Pancreas (tissue), 10 donors: ENCODE data around the gene GRM5. TPM values are rescaled to one million over a fixed set of nuclear protein-coding genes. Genes with fewer than 3 reads are reported as not detected.
A peak's percentile ranks its signal among the peaks of the same experiment; 100 is the strongest.
"Not testable (repeated sequence)": the region's sequence is repeated elsewhere in the genome, so short reads cannot be mapped to it uniquely, and the experiment has no call there.

ENCODE experiments used
- ATAC-seq, 4 donors: fragments of 200-7000 bp; cut with Tn5 transposase; one replicate each; pipeline versions ENCODE4 v1.8.0 to v1.9.1; 2020; ENCODE audit warnings: mild to moderate bottlenecking in 4 of 4, moderate library complexity in 4 of 4
- DNase-seq, 6 donors: peaks; one replicate each; pipeline ENCODE4 v3.0.0-alpha.2; 2020
- FAIRE-seq: peaks from 2 replicates; lab custom pipeline; 2012; peaks lifted over from hg19 to GRCh38; lab: Jason Lieb, UNC
- H3K27ac ChIP-seq, 4 donors: fragments of 200-600 bp; sonication (generic); 1 replicate in 3 of 4; 2 replicates in 1 of 4; pipeline versions ENCODE4 v1.5.0 to v1.8.0; 2020
- H3K27me3 ChIP-seq, 4 donors: fragments of 200-600 bp; one replicate each; pipeline ENCODE4 v1.8.0; 2021
- H3K36me3 ChIP-seq, 3 donors: fragments of 200-600 bp; sonication (generic) in 1 of 3; one replicate each; pipeline versions ENCODE4 v1.5.0 to v1.8.0; 2020 to 2021
- H3K4me1 ChIP-seq, 3 donors: fragments of 200-600 bp; one replicate each; pipeline ENCODE4 v1.8.0; 2021
- H3K4me3 ChIP-seq, 4 donors: fragments of 200-600 bp; sonication (generic) in 2 of 4; one replicate each; pipeline versions ENCODE4 v1.5.0 to v1.8.0; 2020 to 2021
- H3K9me3 ChIP-seq, 4 donors: fragments of 200-600 bp; one replicate each; pipeline ENCODE4 v1.8.0; 2021
- CTCF ChIP-seq, 4 donors: fragments of 200-600 bp; sonication (generic) in 3 of 4; IDR thresholded peaks; one replicate each; pipeline versions ENCODE4 v1.5.0 to v1.8.0; 2021; ENCODE audit warnings: antibody characterized with exemption in 4 of 4
- WGBS, 2 donors: extraction: QIAGEN DNeasy Blood & Tissue Kit; methylation state at CpG; one replicate each; pipeline ENCODE4 v1.1.7; 2013; 5-methylcytosine and 5-hydroxymethylcytosine counted together
- intact Hi-C, 3 donors: fragments of 100-400 bp; cut with DNase I; formaldehyde crosslinking; loops; one replicate each; pipeline versions ENCODE4 v1.11.1 to v1.14.2; 2022
- polyA plus RNA-seq, 2 donors: library from polyadenylated mRNA; stranded (reverse); fragments of 200-250 nt; gene quantifications; one replicate each; pipeline ENCODE4 v1.2.3, GENCODE V29; 2013
- total RNA-seq, 6 donors: library from RNA; stranded (reverse); fragmentation: NEBNext Ultra II Directional in 4 of 6; extraction: Animal tissue kit (Norgen Biotek cat#: 25700) in 4 of 6; gene quantifications; one replicate each; pipeline versions ENCODE4 v1.2.1 to v1.2.4, GENCODE V29; 2021 to 2023
- donor health status: healthy with polysubstance abuse.
- donor health status: DM: no; HTN: no; CAD: no; lungs with moderate emphysema.
- donor health status: DM: no; HTN: no; CAD: no.
- donor health status: control.
- donor health status: control.
- donor health status: Bipolar disorder and iron deficiency.
- donor health status: DM: yes; HTN: yes; CAD: no.
- donor health status: DM: no; HTN: no; CAD: no.
- donor health status: DM: no; HTN: no; CAD: no.
- donor health status: DM: yes; HTN: yes; CAD: no.

GRM5 gene
- total and polyA plus RNA-seq, 8 donors: 0.02 to 0.06 (median 0.06) TPM; not detected in 5

- intact Hi-C loops: no loop called here
- FAIRE-seq (no peak), ATAC-seq (no peak), DNase-seq (no peak)
- H3K4me3 ChIP-seq: no peak overlapping the region
- H3K36me3 ChIP-seq: no peaks in the 10 kb centered on the region
- no peak overlapping the region for H3K27ac ChIP-seq
- WGBS, 2 donors: 79 to 85% methylated on average over 1 of the region's 1 CpG
- no peaks in the 10 kb centered on the region for H3K9me3 ChIP-seq
- H3K4me1 ChIP-seq: no peaks in the 10 kb centered on the region
- no peak for TF ChIP-seq CTCF (IDR thresholded peaks at IDR 0.05)
- no peaks in the 10 kb centered on the region for H3K27me3 ChIP-seq
Observed at GRCh38 chr11:88849368-88849767, 216.4 kb downstream of the GRM5 start.

- FAIRE-seq, H3K27ac ChIP-seq, ATAC-seq, H3K27me3 ChIP-seq, H3K4me3 ChIP-seq, intact Hi-C loops, H3K9me3 ChIP-seq, H3K4me1 ChIP-seq, H3K36me3 ChIP-seq, DNase-seq: not testable (repeated sequence)
- WGBS, 2 donors: 9 to 28% methylated on average over 1 of the region's 1 CpG
Observed at GRCh38 chr11:88846266-88846665, 219.5 kb downstream of the GRM5 start.

DNA sequence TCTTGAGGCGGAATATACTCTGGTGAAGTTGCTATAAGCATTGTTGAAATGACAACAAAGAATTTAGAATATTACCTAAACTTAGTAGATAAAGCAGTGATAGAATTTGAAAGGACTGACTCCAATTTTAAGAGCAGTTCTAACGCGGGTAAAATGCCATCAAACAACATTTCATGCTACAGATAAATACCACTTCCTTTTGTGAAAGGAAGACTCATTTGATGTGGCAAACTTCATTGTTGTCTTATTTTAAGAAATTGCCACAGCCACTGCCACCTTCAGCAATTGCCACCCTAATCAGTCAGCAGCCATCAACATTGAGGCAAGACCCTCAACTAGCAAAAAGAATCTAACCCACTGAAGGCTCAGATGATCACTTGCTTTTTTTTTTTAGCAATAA lies 220.8 kb downstream of the GRM5 start:
- H3K4me1 ChIP-seq, FAIRE-seq, intact Hi-C loops, H3K9me3 ChIP-seq, H3K27ac ChIP-seq, ATAC-seq, DNase-seq, H3K36me3 ChIP-seq, H3K4me3 ChIP-seq, H3K27me3 ChIP-seq: not testable (repeated sequence)
- 81 to 83% methylated on average over 3 of the region's 3 CpGs for WGBS, 2 donors

GRCh38 chr11:88843766-88844426 lies 221.9 kb downstream of the GRM5 start:
- ATAC-seq, H3K9me3 ChIP-seq, H3K4me1 ChIP-seq, FAIRE-seq, H3K36me3 ChIP-seq, DNase-seq, H3K27ac ChIP-seq, H3K4me3 ChIP-seq, H3K27me3 ChIP-seq, intact Hi-C loops: not testable (repeated sequence)
- 31 to 44% methylated on average over 1 of the region's 1 CpG for WGBS, 2 donors

DNA sequence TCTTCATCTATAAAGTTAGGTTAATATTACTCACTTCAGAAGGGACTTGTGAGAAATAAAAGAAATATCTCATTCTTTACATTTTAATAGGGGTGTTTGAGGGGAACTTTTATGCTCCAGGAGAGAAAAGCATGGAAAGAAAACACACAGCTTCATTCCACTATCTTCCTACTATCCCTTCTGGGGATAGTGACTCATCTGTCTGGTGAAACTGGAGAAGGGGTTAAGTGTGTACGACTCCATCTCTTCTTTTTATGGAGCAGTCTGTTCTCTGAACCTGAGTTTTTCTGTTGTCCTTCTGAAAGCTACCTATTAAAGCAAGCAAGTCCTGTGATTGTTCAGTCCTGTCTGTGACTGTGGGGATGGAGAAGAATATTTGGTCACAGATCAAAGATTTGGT lies 227.6 kb downstream of the GRM5 start:
- H3K27ac ChIP-seq, DNase-seq, H3K27me3 ChIP-seq, ATAC-seq, FAIRE-seq, H3K36me3 ChIP-seq, H3K4me3 ChIP-seq, intact Hi-C loops, H3K4me1 ChIP-seq, H3K9me3 ChIP-seq: not testable (repeated sequence)
- 56 to 76% methylated on average over 1 of the region's 1 CpG for WGBS, 2 donors

GRCh38 chr11:88835709-88836108 lies 230.1 kb downstream of the GRM5 start:
- ATAC-seq, H3K27me3 ChIP-seq, H3K9me3 ChIP-seq, FAIRE-seq, H3K4me3 ChIP-seq, DNase-seq, H3K36me3 ChIP-seq, H3K27ac ChIP-seq, intact Hi-C loops, H3K4me1 ChIP-seq: not testable (repeated sequence)
- 66 to 71% methylated on average over 2 of the region's 2 CpGs for WGBS, 2 donors

- whole genome bisulfite sequencing, 2 donors: 62 to 65% methylated on average over 3 of the region's 3 CpGs
- Histone ChIP-seq H3K36me3 (no peaks in the 10 kb centered on the region), H3K4me3 (no peak overlapping the region), H3K27ac (no peak overlapping the region), H3K4me1 (no peaks in the 10 kb centered on the region), H3K27me3 (no peaks in the 10 kb centered on the region), H3K9me3 (no peaks in the 10 kb centered on the region)
- FAIRE-seq: no peak
- peak in 1 of 6 donors; percentile 13 for DNase-seq
- intact Hi-C loops: no loop called here
- no peak for TF ChIP-seq CTCF (IDR thresholded peaks at IDR 0.05)
- ATAC-seq: no peak
Observed at GRCh38 chr11:88831303-88831890, 234.4 kb downstream of the GRM5 start.
